Measurements from ENCODE around the gene ZC3H4. TPM values are rescaled to one million over a fixed set of nuclear protein-coding genes. Genes with fewer than 3 reads are reported as not detected.

Gene ZC3H4
- total and polyA plus RNA-seq, 2 experiments from 2014 or later: 26.7 to 36.9 TPM

DNA sequence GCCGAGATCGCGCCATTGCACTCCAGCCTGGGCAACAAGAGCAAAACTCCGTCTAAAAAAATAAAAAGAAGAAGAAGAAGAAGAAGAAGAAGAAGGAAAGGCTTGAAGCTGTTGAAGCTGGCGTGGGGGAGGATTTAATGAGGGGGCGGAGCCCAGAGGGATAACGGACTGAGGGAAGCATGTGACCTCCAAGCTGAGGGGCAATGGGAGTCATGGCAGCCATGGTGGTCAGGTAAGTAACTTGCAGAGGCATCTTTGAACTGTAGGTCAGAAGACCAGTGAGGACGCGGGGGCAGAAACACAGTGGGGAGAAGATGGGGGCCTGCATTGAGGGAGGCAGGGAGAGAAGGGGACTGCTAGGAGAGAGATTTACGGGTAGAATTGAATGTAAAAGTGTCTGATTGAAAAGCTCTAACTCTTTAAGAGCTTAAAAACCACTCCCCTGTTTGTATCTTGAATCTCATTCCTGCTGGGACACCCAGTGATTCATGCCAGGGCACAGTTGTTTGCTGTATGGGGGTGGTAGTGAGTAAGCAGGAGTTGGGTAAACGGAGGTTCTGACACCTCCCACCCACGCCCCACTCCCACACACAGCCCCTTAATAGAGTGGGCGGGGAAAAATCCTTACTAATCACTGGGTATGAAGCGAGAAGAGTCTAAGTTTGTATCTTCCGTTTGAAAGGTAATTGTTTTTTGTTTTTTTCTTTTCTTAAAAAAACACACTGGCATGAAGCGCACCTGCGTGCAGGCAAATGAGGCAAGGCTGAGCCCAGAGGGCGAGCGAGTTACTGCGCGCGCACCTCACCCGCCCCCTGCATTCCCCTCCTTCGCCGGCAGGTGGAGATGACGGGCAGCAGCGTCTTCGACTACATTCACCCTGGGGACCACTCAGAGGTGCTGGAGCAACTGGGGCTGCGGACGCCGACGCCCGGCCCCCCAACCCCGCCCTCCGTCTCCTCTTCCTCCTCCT is 78.2 kb downstream of the ZC3H4 start:
- DNase-seq (ENCODE audit: low spot score): peak; percentile 88
- H3K27me3 ChIP-seq (ENCODE audit: insufficient read depth): no peaks in the 10 kb centered on the region; the same call in 1 of the 2 replicates
- H3K27ac Mint-ChIP-seq: peak overlapping the region; percentile 89
- H4K20me1 ChIP-seq (replicated peaks; ENCODE audit: insufficient read depth): no peaks in the 10 kb centered on the region; the same call in 1 of the 2 replicates
- peaks cover 41% of the 10 kb centered on the region for H3K27me3 Mint-ChIP-seq (ENCODE audit: insufficient read depth, low read depth, poor library complexity)
- no peaks in the 10 kb centered on the region for H3K79me2 ChIP-seq (replicated peaks; ENCODE audit: insufficient read depth)
- TF ChIP-seq CREB1 (CRISPR knock-in tag; IDR thresholded peaks at IDR 0.05; ENCODE audit: low read depth): peak; percentile 66
- no peak for TF ChIP-seq ZNF331 (CRISPR knock-in tag; IDR thresholded peaks at IDR 0.05; ENCODE audit: low read depth)
- TF ChIP-seq STAT1 (IDR thresholded peaks at IDR 0.05; ENCODE audit: unreplicated experiment): no peak
- no peak for TF ChIP-seq NANOG (IDR thresholded peaks at IDR 0.05; ENCODE audit: borderline replicate concordance)
- no peak for TF ChIP-seq REST (IDR thresholded peaks at IDR 0.05; ENCODE audit: unreplicated experiment)
- TF ChIP-seq, protein P1, sequence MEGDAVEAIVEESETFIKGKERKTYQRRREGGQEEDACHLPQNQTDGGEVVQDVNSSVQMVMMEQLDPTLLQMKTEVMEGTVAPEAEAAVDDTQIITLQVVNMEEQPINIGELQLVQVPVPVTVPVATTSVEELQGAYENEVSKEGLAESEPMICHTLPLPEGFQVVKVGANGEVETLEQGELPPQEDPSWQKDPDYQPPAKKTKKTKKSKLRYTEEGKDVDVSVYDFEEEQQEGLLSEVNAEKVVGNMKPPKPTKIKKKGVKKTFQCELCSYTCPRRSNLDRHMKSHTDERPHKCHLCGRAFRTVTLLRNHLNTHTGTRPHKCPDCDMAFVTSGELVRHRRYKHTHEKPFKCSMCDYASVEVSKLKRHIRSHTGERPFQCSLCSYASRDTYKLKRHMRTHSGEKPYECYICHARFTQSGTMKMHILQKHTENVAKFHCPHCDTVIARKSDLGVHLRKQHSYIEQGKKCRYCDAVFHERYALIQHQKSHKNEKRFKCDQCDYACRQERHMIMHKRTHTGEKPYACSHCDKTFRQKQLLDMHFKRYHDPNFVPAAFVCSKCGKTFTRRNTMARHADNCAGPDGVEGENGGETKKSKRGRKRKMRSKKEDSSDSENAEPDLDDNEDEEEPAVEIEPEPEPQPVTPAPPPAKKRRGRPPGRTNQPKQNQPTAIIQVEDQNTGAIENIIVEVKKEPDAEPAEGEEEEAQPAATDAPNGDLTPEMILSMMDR (conservative IDR thresholded peaks at IDR 0.05; ENCODE audit: low read depth in 2 of 2): peak; percentile 78 to 86
- TF ChIP-seq ZNF114 (CRISPR knock-in tag; IDR thresholded peaks at IDR 0.05): no peak
- peak; percentile 54; the same call in 1 of the 2 replicates for TF ChIP-seq POLR2AphosphoS5 (IDR thresholded peaks at IDR 0.05; ENCODE audit: low read depth)
- no peak for TF ChIP-seq ETS1 (IDR thresholded peaks at IDR 0.05)
- TF ChIP-seq JUNB (IDR thresholded peaks at IDR 0.05; ENCODE audit: unreplicated experiment): no peak
- TF ChIP-seq EZH2phosphoT487 (IDR thresholded peaks at IDR 0.05; ENCODE audit: unreplicated experiment): no peak
- no peak for TF ChIP-seq EZH2 (IDR thresholded peaks at IDR 0.05; ENCODE audit: low read depth, unreplicated experiment)
- TF ChIP-seq, protein P2, sequence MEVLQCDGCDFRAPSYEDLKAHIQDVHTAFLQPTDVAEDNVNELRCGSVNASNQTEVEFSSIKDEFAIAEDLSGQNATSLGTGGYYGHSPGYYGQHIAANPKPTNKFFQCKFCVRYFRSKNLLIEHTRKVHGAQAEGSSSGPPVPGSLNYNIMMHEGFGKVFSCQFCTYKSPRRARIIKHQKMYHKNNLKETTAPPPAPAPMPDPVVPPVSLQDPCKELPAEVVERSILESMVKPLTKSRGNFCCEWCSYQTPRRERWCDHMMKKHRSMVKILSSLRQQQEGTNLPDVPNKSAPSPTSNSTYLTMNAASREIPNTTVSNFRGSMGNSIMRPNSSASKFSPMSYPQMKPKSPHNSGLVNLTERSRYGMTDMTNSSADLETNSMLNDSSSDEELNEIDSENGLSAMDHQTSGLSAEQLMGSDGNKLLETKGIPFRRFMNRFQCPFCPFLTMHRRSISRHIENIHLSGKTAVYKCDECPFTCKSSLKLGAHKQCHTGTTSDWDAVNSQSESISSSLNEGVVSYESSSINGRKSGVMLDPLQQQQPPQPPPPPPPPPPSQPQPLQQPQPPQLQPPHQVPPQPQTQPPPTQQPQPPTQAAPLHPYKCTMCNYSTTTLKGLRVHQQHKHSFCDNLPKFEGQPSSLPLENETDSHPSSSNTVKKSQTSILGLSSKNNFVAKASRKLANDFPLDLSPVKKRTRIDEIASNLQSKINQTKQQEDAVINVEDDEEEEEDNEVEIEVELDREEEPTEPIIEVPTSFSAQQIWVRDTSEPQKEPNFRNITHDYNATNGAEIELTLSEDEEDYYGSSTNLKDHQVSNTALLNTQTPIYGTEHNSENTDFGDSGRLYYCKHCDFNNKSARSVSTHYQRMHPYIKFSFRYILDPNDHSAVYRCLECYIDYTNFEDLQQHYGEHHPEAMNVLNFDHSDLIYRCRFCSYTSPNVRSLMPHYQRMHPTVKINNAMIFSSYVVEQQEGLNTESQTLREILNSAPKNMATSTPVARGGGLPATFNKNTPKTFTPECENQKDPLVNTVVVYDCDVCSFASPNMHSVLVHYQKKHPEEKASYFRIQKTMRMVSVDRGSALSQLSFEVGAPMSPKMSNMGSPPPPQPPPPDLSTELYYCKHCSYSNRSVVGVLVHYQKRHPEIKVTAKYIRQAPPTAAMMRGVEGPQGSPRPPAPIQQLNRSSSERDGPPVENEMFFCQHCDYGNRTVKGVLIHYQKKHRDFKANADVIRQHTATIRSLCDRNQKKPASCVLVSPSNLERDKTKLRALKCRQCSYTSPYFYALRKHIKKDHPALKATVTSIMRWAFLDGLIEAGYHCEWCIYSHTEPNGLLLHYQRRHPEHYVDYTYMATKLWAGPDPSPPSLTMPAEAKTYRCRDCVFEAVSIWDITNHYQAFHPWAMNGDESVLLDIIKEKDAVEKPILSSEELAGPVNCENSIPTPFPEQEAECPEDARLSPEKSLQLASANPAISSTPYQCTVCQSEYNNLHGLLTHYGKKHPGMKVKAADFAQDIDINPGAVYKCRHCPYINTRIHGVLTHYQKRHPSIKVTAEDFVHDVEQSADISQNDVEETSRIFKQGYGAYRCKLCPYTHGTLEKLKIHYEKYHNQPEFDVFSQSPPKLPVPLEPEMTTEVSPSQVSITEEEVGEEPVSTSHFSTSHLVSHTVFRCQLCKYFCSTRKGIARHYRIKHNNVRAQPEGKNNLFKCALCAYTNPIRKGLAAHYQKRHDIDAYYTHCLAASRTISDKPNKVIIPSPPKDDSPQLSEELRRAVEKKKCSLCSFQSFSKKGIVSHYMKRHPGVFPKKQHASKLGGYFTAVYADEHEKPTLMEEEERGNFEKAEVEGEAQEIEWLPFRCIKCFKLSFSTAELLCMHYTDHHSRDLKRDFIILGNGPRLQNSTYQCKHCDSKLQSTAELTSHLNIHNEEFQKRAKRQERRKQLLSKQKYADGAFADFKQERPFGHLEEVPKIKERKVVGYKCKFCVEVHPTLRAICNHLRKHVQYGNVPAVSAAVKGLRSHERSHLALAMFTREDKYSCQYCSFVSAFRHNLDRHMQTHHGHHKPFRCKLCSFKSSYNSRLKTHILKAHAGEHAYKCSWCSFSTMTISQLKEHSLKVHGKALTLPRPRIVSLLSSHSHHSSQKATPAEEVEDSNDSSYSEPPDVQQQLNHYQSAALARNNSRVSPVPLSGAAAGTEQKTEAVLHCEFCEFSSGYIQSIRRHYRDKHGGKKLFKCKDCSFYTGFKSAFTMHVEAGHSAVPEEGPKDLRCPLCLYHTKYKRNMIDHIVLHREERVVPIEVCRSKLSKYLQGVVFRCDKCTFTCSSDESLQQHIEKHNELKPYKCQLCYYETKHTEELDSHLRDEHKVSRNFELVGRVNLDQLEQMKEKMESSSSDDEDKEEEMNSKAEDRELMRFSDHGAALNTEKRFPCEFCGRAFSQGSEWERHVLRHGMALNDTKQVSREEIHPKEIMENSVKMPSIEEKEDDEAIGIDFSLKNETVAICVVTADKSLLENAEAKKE (CRISPR knock-in tag; IDR thresholded peaks at IDR 0.05): no peak
- no peaks in the 10 kb centered on the region for H3K36me3 ChIP-seq (ENCODE audit: insufficient read depth)
- H2AFZ ChIP-seq: peak overlapping the region; percentile 85
- peak overlapping the region; percentile 53 for H3K4me3 ChIP-seq
- peaks cover 19% of the 10 kb centered on the region for H3K4me1 Mint-ChIP-seq
- H3K4me3 Mint-ChIP-seq: peak overlapping the region; percentile 86
- no peaks in the 10 kb centered on the region; the same call in 2 of the 3 replicates for H3K36me3 Mint-ChIP-seq (ENCODE audit: low read depth)
- 0 out of 2 replicates have a peak, but pooled peaks cover 8% of the 10 kb centered on the region for H3F3A ChIP-seq (replicated peaks; ENCODE audit: low read depth)
- H3K9me2 ChIP-seq (ENCODE audit: insufficient read depth): no peaks in the 10 kb centered on the region
- peak; percentile 75 for ATAC-seq
- peaks cover 12% of the 10 kb centered on the region for H3K4me1 ChIP-seq (ENCODE audit: insufficient read depth)
- no peaks in the 10 kb centered on the region for H3K9me3 Mint-ChIP-seq
- peak overlapping the region; percentile 80 for H3K4me2 ChIP-seq
- no peak overlapping the region for H3K27ac ChIP-seq (ENCODE audit: low read depth)
